HCT116 (cell line): ENCODE measurements around the gene SRA1. TPM values are rescaled to one million over a fixed set of nuclear protein-coding genes. Genes with fewer than 3 reads are reported as not detected.

ENCODE experiments used
- ATAC-seq: fragments of 200-7000 bp; cut with Tn5 transposase; 2 replicates; pipeline ENCODE4 v1.9.1; 2020; ENCODE audit warnings: mild to moderate bottlenecking, moderate library complexity
- BruUV-seq: library from RNA; stranded (reverse); fragments of 400-500 nt; replicated peaks from 2 replicates; lab custom pipeline; 2021; lab: Mats Ljungman, UMichigan
- CTCF ChIA-PET: fragments of 300-600 bp; sonication (Branson Sonifier 250); formaldehyde crosslinking; loops from one replicate; lab custom pipeline; 2021; ENCODE audit warnings: antibody characterized with exemption; lab: Charles Lee
- POLR2A ChIA-PET: fragments of 300-600, 350-600 bp; sonication (Branson Sonifier 250); formaldehyde crosslinking; loops from one replicate; lab custom pipeline; 2021; ENCODE audit warnings: antibody characterized with exemption; lab: Charles Lee
- RAD21 ChIA-PET, 2 experiments: fragments of 300-600 bp; sonication (Branson Sonifier 250); formaldehyde crosslinking; loops; one replicate each; lab custom pipeline; 2023; ENCODE audit warnings: low total read pairs in 2 of 2; ENCODE audit not compliant: uncharacterized antibody in 2 of 2, unreplicated experiment in 2 of 2, low non-redundant PET in 1 of 2; lab: Charles Lee
- DNase-seq: peaks from one replicate; pipeline ENCODE4 v3.0.0-alpha.2; 2010; ENCODE audit warnings: low read depth, low spot score
- H2AFZ ChIP-seq: fragments of 200-600 bp; shearing (Covaris generic), sonication (generic); 2 replicates; pipeline ENCODE4 v1.6.1; 2017; ENCODE audit warnings: low read depth, mixed run types, mixed read lengths, antibody characterized with exemption, low read length; ENCODE audit not compliant: poor library complexity, severe bottlenecking
- H3K27ac ChIP-seq: 2 replicates; pipeline ENCODE4 v1.5.1; 2012; ENCODE audit warnings: low read depth, low read length
- H3K27me3 ChIP-seq: fragments of 200-600 bp; sonication (generic); 2 replicates; pipeline ENCODE4 v1.6.1; 2016; ENCODE audit warnings: mixed run types, low read length, mixed read lengths; ENCODE audit not compliant: insufficient read depth
- H3K36me3 ChIP-seq, 2 experiments: fragments of 200-500 bp in 1 of 2; fragments of 200-600 bp in 1 of 2; sonication (Bioruptor generic) in 1 of 2; sonication (generic) in 1 of 2; 2 replicates each; pipeline versions ENCODE4 v1.5.1 to v1.6.1; 2014 to 2016; ENCODE audit warnings: low read length in 2 of 2, inconsistent platforms in 1 of 2, mixed read lengths in 1 of 2, mixed run types in 1 of 2; ENCODE audit not compliant: insufficient read depth in 2 of 2, control insufficient read depth in 1 of 2
- H3K4me1 ChIP-seq, 2 experiments: fragments of 200-600 bp in 1 of 2; sonication (generic) in 1 of 2; 2 replicates each; pipeline versions ENCODE4 v1.5.1 to v1.6.1; 2012 to 2017; ENCODE audit warnings: low read length in 2 of 2, inconsistent platforms in 1 of 2, mild to moderate bottlenecking in 1 of 2, mixed read lengths in 1 of 2, mixed run types in 1 of 2, moderate library complexity in 1 of 2; ENCODE audit not compliant: insufficient read depth in 2 of 2, control insufficient read depth in 1 of 2
- H3K4me2 ChIP-seq: fragments of 200-600 bp; sonication (generic); 2 replicates; pipeline ENCODE4 v1.6.1; 2017; ENCODE audit warnings: mixed run types, low read length, mixed read lengths
- H3K4me3 ChIP-seq, 2 experiments: fragments of 200-600 bp in 1 of 2; sonication (generic) in 1 of 2; replicated peaks in 1 of 2; 2 replicates each; pipeline ENCODE4 v1.5.1; 2011 to 2016; ENCODE audit warnings: low read length in 2 of 2, control low read depth in 1 of 2, low read depth in 1 of 2, mild to moderate bottlenecking in 1 of 2, mixed read lengths in 1 of 2, mixed run types in 1 of 2
- H3K79me2 ChIP-seq: fragments of 200-600 bp; sonication (generic); 2 replicates; pipeline ENCODE4 v1.6.1; 2017; ENCODE audit warnings: mild to moderate bottlenecking, mixed run types, low read length, moderate library complexity, mixed read lengths; ENCODE audit not compliant: insufficient read depth
- H3K9ac ChIP-seq: fragments of 200-600 bp; sonication (generic); 2 replicates; pipeline ENCODE4 v1.6.1; 2016; ENCODE audit warnings: low read length, mixed read lengths
- H3K9me2 ChIP-seq: fragments of 200-600 bp; sonication (generic), shearing (Covaris generic); 2 replicates; pipeline ENCODE4 v1.6.1; 2017; ENCODE audit warnings: mixed run types, mild to moderate bottlenecking, moderate library complexity; ENCODE audit not compliant: insufficient read depth
- H3K9me3 ChIP-seq, 2 experiments: fragments of 200-500 bp in 1 of 2; fragments of 200-600 bp in 1 of 2; sonication (Bioruptor generic) in 1 of 2; sonication (generic) in 1 of 2; 2 replicates each; pipeline ENCODE4 v1.6.1; 2014 to 2017; ENCODE audit warnings: low read length in 2 of 2, mixed read lengths in 2 of 2, inconsistent platforms in 1 of 2, low read depth in 1 of 2, mild to moderate bottlenecking in 1 of 2, mixed run types in 1 of 2, moderate library complexity in 1 of 2; ENCODE audit not compliant: control insufficient read depth in 1 of 2, insufficient read depth in 1 of 2
- H4K20me1 ChIP-seq: fragments of 200-600 bp; sonication (generic), shearing (Covaris generic); 2 replicates; pipeline ENCODE4 v1.6.1; 2017; ENCODE audit warnings: mixed run types, mild to moderate bottlenecking, moderate library complexity; ENCODE audit not compliant: insufficient read depth
- CEBPB ChIP-seq: IDR thresholded peaks from 2 replicates; pipeline ENCODE4 v1.6.1; 2012; ENCODE audit warnings: low read depth
- EGR1 ChIP-seq: IDR thresholded peaks from 2 replicates; pipeline ENCODE4 v1.6.1; 2012; ENCODE audit warnings: low read depth
- ELF1 ChIP-seq: IDR thresholded peaks from 2 replicates; pipeline ENCODE4 v1.6.1; 2012; ENCODE audit warnings: low read depth, borderline replicate concordance
- FOSL1 ChIP-seq: IDR thresholded peaks from 2 replicates; pipeline ENCODE4 v1.6.1; 2012; ENCODE audit warnings: low read depth
- JUND ChIP-seq: IDR thresholded peaks from 2 replicates; pipeline ENCODE4 v1.6.1; 2012
- POLR2A ChIP-seq: IDR thresholded peaks from 2 replicates; pipeline ENCODE4 v1.7.0; 2011; ENCODE audit warnings: borderline replicate concordance; ENCODE audit not compliant: insufficient read depth, insufficient read length; ENCODE audit errors: extremely low read depth
- POLR2AphosphoS5 ChIP-seq: IDR thresholded peaks from 2 replicates; pipeline ENCODE4 v1.6.1; 2011; ENCODE audit warnings: mild to moderate bottlenecking, low read depth, low read length, moderate library complexity
- RAD21 ChIP-seq: IDR thresholded peaks from 2 replicates; pipeline ENCODE4 v1.6.1; 2012; ENCODE audit warnings: low read depth, mild to moderate bottlenecking
- REST ChIP-seq: IDR thresholded peaks from 2 replicates; pipeline ENCODE4 v1.6.1; 2012; ENCODE audit warnings: low read depth
- SIN3A ChIP-seq: IDR thresholded peaks from 2 replicates; pipeline ENCODE4 v1.6.1; 2012; ENCODE audit warnings: low read depth
- SP1 ChIP-seq: IDR thresholded peaks from 2 replicates; pipeline ENCODE4 v1.6.1; 2012; ENCODE audit warnings: low read depth
- SRF ChIP-seq: IDR thresholded peaks from 2 replicates; pipeline ENCODE4 v1.6.1; 2012; ENCODE audit warnings: low read depth
- TCF7L2 ChIP-seq: IDR thresholded peaks from 2 replicates; pipeline ENCODE4 v1.7.0; 2011; ENCODE audit warnings: borderline replicate concordance, inconsistent platforms; ENCODE audit not compliant: insufficient read depth, insufficient read length; ENCODE audit errors: extremely low read depth
- YY1 ChIP-seq: IDR thresholded peaks from 2 replicates; pipeline ENCODE4 v1.6.1; 2011; ENCODE audit warnings: low read length, low read depth, moderate library complexity, mild to moderate bottlenecking; ENCODE audit not compliant: insufficient replicate concordance; ENCODE audit errors: extremely low read depth
- ZBTB33 ChIP-seq: IDR thresholded peaks from 2 replicates; pipeline ENCODE4 v1.6.1; 2011; ENCODE audit warnings: mild to moderate bottlenecking, low read length, moderate library complexity; ENCODE audit not compliant: insufficient replicate concordance; ENCODE audit errors: extremely low read depth
- ZFX ChIP-seq: fragments of 450-650 bp; IDR thresholded peaks from 2 replicates; pipeline ENCODE4 v1.6.1; 2017
- intact Hi-C: fragments of 100-400 bp; cut with micrococcal nuclease; formaldehyde crosslinking; loops from 2 replicates; pipeline ENCODE4 v1.10.0; 2022
- total RNA-seq: library from RNA; stranded (reverse); gene quantifications from one replicate; pipeline ENCODE4 v1.2.1, GENCODE V29; 2021; ENCODE audit not compliant: unreplicated experiment
- TF ChIP-seq, protein P1 (sequence below): IDR thresholded peaks from 2 replicates; pipeline ENCODE4 v1.6.1; 2012
- TF ChIP-seq, protein P2 (sequence below): IDR thresholded peaks from 2 replicates; pipeline ENCODE4 v1.6.1; 2012
- TF ChIP-seq, protein P3 (sequence below), 3 experiments: fragments of 200-600 bp in 1 of 3; sonication (generic) in 1 of 3; IDR thresholded peaks in 2 of 3; conservative IDR thresholded peaks in 1 of 3; 2 replicates each; pipeline ENCODE4 v1.5.1; 2012 to 2017; ENCODE audit warnings: low read depth in 2 of 3, low read length in 2 of 3, antibody characterized with exemption in 1 of 3, borderline replicate concordance in 1 of 3, control low read depth in 1 of 3, mild to moderate bottlenecking in 1 of 3, mixed read lengths in 1 of 3, mixed run types in 1 of 3, moderate library complexity in 1 of 3; ENCODE audit not compliant: insufficient read depth in 1 of 3

The SRA1 gene
- total RNA-seq, 1 experiment from 2014 or later, result 41.7 TPM

DNA sequence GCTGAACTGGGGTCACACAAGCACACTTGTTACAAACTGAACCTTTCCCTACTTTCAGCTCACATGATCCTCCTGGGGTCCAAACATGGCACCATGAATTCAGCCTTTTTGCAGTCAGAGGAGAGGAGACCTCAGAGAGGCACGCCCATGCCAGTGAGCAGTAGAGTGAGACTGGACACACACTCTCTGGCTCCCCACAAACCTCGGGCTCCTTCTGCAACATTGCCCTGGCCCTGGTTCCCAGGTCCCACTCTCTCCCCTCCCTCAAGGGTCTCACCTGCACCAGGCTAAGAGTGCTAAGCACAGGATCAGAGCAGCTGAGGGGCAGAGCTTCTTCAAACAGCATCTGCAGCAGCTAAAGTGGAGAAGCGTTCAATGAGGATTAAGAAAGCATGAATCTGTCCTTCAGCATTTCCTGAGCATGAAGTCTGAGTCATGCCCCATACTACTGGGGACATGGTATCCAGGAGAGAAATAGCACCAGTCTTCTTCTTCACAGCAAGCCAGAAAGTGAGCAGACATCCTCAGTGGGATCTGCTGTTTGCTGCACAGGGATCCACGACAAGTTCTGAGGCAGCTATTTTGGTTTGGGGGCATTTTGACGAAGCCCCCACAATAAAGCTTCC is 34.6 kb upstream of the SRA1 start:
- DNase-seq (no peak), ATAC-seq (no peak; the same call in 1 of the 2 replicates)
- no peaks in the 10 kb centered on the region for H3K9me2 ChIP-seq
- H3K27ac ChIP-seq, result no peak overlapping the region
- no peaks in the 10 kb centered on the region for H3K27me3 ChIP-seq
- H3K4me3 ChIP-seq, result no peak overlapping the region
- TF ChIP-seq ELF1 (no peak), SP1 (no peak), SRF (no peak), YY1 (no peak), TCF7L2 (no peak), JUND (no peak), REST (no peak), ZBTB33 (no peak), POLR2A (no peak), ZFX (no peak), POLR2AphosphoS5 (no peak), CEBPB (no peak), SIN3A (no peak), FOSL1 (no peak), RAD21 (no peak), EGR1 (no peak)
- TF ChIP-seq, protein P1, sequence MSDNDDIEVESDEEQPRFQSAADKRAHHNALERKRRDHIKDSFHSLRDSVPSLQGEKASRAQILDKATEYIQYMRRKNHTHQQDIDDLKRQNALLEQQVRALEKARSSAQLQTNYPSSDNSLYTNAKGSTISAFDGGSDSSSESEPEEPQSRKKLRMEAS, result no peak
- TF ChIP-seq, protein P2, sequence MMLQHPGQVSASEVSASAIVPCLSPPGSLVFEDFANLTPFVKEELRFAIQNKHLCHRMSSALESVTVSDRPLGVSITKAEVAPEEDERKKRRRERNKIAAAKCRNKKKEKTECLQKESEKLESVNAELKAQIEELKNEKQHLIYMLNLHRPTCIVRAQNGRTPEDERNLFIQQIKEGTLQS, result no peak
- TF ChIP-seq, protein P3, sequence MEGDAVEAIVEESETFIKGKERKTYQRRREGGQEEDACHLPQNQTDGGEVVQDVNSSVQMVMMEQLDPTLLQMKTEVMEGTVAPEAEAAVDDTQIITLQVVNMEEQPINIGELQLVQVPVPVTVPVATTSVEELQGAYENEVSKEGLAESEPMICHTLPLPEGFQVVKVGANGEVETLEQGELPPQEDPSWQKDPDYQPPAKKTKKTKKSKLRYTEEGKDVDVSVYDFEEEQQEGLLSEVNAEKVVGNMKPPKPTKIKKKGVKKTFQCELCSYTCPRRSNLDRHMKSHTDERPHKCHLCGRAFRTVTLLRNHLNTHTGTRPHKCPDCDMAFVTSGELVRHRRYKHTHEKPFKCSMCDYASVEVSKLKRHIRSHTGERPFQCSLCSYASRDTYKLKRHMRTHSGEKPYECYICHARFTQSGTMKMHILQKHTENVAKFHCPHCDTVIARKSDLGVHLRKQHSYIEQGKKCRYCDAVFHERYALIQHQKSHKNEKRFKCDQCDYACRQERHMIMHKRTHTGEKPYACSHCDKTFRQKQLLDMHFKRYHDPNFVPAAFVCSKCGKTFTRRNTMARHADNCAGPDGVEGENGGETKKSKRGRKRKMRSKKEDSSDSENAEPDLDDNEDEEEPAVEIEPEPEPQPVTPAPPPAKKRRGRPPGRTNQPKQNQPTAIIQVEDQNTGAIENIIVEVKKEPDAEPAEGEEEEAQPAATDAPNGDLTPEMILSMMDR (IDR thresholded peaks at IDR 0.05 in 2 of 3, conservative IDR thresholded peaks at IDR 0.05 in 1 of 3; ENCODE audit: borderline replicate concordance in 1 of 3, insufficient read depth in 1 of 3, low read depth in 2 of 3, low read length in 2 of 3), result no peak
- no peaks in the 10 kb centered on the region for H3K9me3 ChIP-seq
- no peak overlapping the region for H3K4me2 ChIP-seq
- ChIA-PET CTCF (no interaction called here), POLR2A (no interaction called here), RAD21 (no interaction called here)
- no peaks in the 10 kb centered on the region for H4K20me1 ChIP-seq
- no peaks in the 10 kb centered on the region for H3K36me3 ChIP-seq
- no TSS peak for BruUV-seq
- H3K79me2 ChIP-seq, result no peaks in the 10 kb centered on the region
- no peaks in the 10 kb centered on the region; a peak in 1 of 4 replicates for H3K4me1 ChIP-seq
- intact Hi-C loops, result no loop called here
- H3K9ac ChIP-seq, result no peak overlapping the region
- H2AFZ ChIP-seq, result no peak overlapping the region
